SIG-M5 treated with dmso at 0.1 percent for 504 hours (cell line): Measurements from ENCODE around the gene CRYGA.
"Not testable (repeated sequence)": the region's sequence is repeated elsewhere in the genome, so short reads cannot be mapped to it uniquely, and the experiment has no call there.

Experiments
- DNase-seq: peaks from one replicate; lab custom pipeline; 2025; ENCODE audit not compliant: unreplicated experiment; lab: John Stamatoyannopoulos, UW

The CRYGA gene

GRCh38 chr2:208128136-208128535, 35.3 kb downstream of the CRYGA start:
- no peak for DNase-seq

GRCh38 chr2:208127090-208127489, 36.3 kb downstream of the CRYGA start:
- no peak for DNase-seq

GRCh38 chr2:208125251-208125650, 38.1 kb downstream of the CRYGA start:
- no peak for DNase-seq

- not testable (repeated sequence) for DNase-seq
Measured at GRCh38 chr2:208124013-208124715, 39.2 kb downstream of the CRYGA start, which contains the start of gene CRYGD. CRYGD (minus strand) TSS chr2:208124524; CDS start chr2:208124473, 51 bp downstream.

- DNase-seq: no peak
Measured at GRCh38 chr2:208122248-208122647, 41.1 kb downstream of the CRYGA start.

GRCh38 chr2:208118918-208119317, 44.5 kb downstream of the CRYGA start:
- DNase-seq: no peak

- not testable (repeated sequence) for DNase-seq
Measured at GRCh38 chr2:208117390-208117789, 46.0 kb downstream of the CRYGA start.

GRCh38 chr2:208112969-208113368, 50.4 kb downstream of the CRYGA start:
- DNase-seq: no peak

GRCh38 chr2:208112273-208112745, 51.1 kb downstream of the CRYGA start:
- not testable (repeated sequence) for DNase-seq
